Ascending aorta (tissue), 2 donors: Measurements from ENCODE around the gene ZC2HC1C. TPM values are rescaled to one million over a fixed set of nuclear protein-coding genes. Genes with fewer than 3 reads are reported as not detected.

Source experiments
- DNase-seq, 2 donors: peaks; one replicate each; pipeline ENCODE4 v3.0.0-alpha.2; 2019; ENCODE audit warnings: low spot score in 2 of 2
- H3K27ac ChIP-seq, 2 donors: fragments of 200-600 bp; sonication (generic); one replicate each; pipeline ENCODE4 v1.5.1; 2016 to 2017; ENCODE audit warnings: mild to moderate bottlenecking in 1 of 2
- H3K27me3 ChIP-seq: fragments of 200-600 bp; sonication (generic); one replicate; pipeline ENCODE4 v1.5.1; 2017
- H3K36me3 ChIP-seq, 2 donors: fragments of 200-600 bp; sonication (generic); one replicate each; pipeline ENCODE4 v1.5.1; 2016
- H3K4me1 ChIP-seq, 2 donors: fragments of 200-600 bp; sonication (generic); one replicate each; pipeline ENCODE4 v1.5.1; 2016 to 2017; ENCODE audit warnings: mild to moderate bottlenecking in 1 of 2
- H3K4me3 ChIP-seq, 2 donors: fragments of 200-600 bp; sonication (generic); one replicate each; pipeline ENCODE4 v1.5.1; 2016 to 2017; ENCODE audit warnings: mild to moderate bottlenecking in 1 of 2
- H3K9me3 ChIP-seq, 2 donors: fragments of 200-600 bp; sonication (generic); one replicate each; pipeline ENCODE4 v1.5.1; 2016
- CTCF ChIP-seq, 3 experiments: fragments of 200-600 bp in 2 of 3; fragments of 450-650 bp in 1 of 3; sonication (generic) in 2 of 3; IDR thresholded peaks; one replicate each; pipeline ENCODE4 v1.5.1; 2016 to 2019; ENCODE audit warnings: antibody characterized with exemption in 3 of 3, mild to moderate bottlenecking in 1 of 3, moderate library complexity in 1 of 3
- intact Hi-C: fragments of 100-400 bp; cut with DNase I; formaldehyde crosslinking; loops from one replicate; pipeline ENCODE4 v1.15.1; 2023
- total RNA-seq: library from RNA; depleted of rRNA; stranded (reverse); fragments of >200 nt; gene quantifications from one replicate; pipeline ENCODE4 v1.1.0, GENCODE V29; 2016

Gene ZC2HC1C
- total RNA-seq, 1 donor from 2014 or later = not detected

GRCh38 chr14:75054421-75054820, 15.0 kb upstream of the ZC2HC1C start:
- no peaks in the 10 kb centered on the region for H3K9me3 ChIP-seq
- no peaks in the 10 kb centered on the region for H3K27me3 ChIP-seq
- H3K36me3 ChIP-seq = no peaks in the 10 kb centered on the region
- intact Hi-C loops = no loop called here
- peaks cover 1 to 13% of the 10 kb centered on the region in 2 donors for H3K4me1 ChIP-seq
- TF ChIP-seq CTCF (IDR thresholded peaks at IDR 0.05) = no peak
- no peak for DNase-seq
- no peak overlapping the region for H3K4me3 ChIP-seq
- no peak overlapping the region for H3K27ac ChIP-seq

GRCh38 chr14:75059642-75060041, 9.8 kb upstream of the ZC2HC1C start:
- Histone ChIP-seq H3K27me3 (no peaks in the 10 kb centered on the region), H3K27ac (no peak overlapping the region), H3K4me3 (no peak overlapping the region), H3K9me3 (no peaks in the 10 kb centered on the region), H3K36me3 (no peaks in the 10 kb centered on the region), H3K4me1 (peaks cover 3 to 6% of the 10 kb centered on the region in 2 donors)
- no peak for DNase-seq
- intact Hi-C loops = no loop called here
- TF ChIP-seq CTCF (IDR thresholded peaks at IDR 0.05) = no peak

- Histone ChIP-seq H3K36me3 (no peaks in the 10 kb centered on the region), H3K27me3 (no peaks in the 10 kb centered on the region), H3K4me3 (no peak overlapping the region), H3K9me3 (no peaks in the 10 kb centered on the region), H3K4me1 (peaks cover 3 to 9% of the 10 kb centered on the region in 2 donors), H3K27ac (no peak overlapping the region)
- TF ChIP-seq CTCF (IDR thresholded peaks at IDR 0.05) = no peak
- DNase-seq = no peak
- intact Hi-C loops = no loop called here
Measured at GRCh38 chr14:75060420-75060819, 9.0 kb upstream of the ZC2HC1C start.

GRCh38 chr14:75063013-75063412, 6.4 kb upstream of the ZC2HC1C start:
- intact Hi-C loops = no loop called here
- H3K27ac ChIP-seq = no peak overlapping the region

GRCh38 chr14:75063491-75064204, 5.8 kb upstream of the ZC2HC1C start, which contains the start of gene ACYP1:
ACYP1 (minus strand) TSS chr14:75064024; CDS start chr14:75063553, 471 bp downstream.
- intact Hi-C loops = no loop called here
- Histone ChIP-seq H3K27me3 (no peaks in the 10 kb centered on the region), H3K27ac (peak within 1 kb of the TSS; percentile 72 to 74)

More at GRCh38 chr14:75063013-75063412, 6.4 kb upstream of the ZC2HC1C start:
- no peaks in the 10 kb centered on the region for H3K27me3 ChIP-seq
- DNase-seq = no peak
- H3K9me3 ChIP-seq = no peaks in the 10 kb centered on the region
- no peak for TF ChIP-seq CTCF (IDR thresholded peaks at IDR 0.05)
- no peaks in the 10 kb centered on the region for H3K36me3 ChIP-seq
- H3K4me3 ChIP-seq = peak overlapping the region; percentile 85 to 89
- peaks cover 3 to 9% of the 10 kb centered on the region in 2 donors for H3K4me1 ChIP-seq

More at GRCh38 chr14:75063491-75064204, 5.8 kb upstream of the ZC2HC1C start, which contains the start of gene ACYP1:
- H3K9me3 ChIP-seq = no peaks in the 10 kb centered on the region
- peak; percentile 70 to 96 for DNase-seq
- peak within 1 kb of the TSS; percentile 85 to 89 for H3K4me3 ChIP-seq
- H3K4me1 ChIP-seq = peaks cover 3 to 9% of the 10 kb centered on the region in 2 donors
- TF ChIP-seq CTCF (IDR thresholded peaks at IDR 0.05) = no peak
- H3K36me3 ChIP-seq = no peaks in the 10 kb centered on the region
